Caco-2 (cell line): Measurements from ENCODE around the gene IL4I1. TPM values are rescaled to one million over a fixed set of nuclear protein-coding genes. Genes with fewer than 3 reads are reported as not detected.

Source experiments
- BruUV-seq: library from RNA; stranded (reverse); fragments of 400-500 nt; replicated peaks from 2 replicates; lab custom pipeline; 2021; lab: Mats Ljungman, UMichigan
- CTCF ChIA-PET: fragments of 300-600 bp; sonication (Branson Sonifier 250); formaldehyde crosslinking; loops from one replicate; lab custom pipeline; 2022; ENCODE audit warnings: antibody characterized with exemption; lab: Charles Lee
- POLR2A ChIA-PET: fragments of 300-600 bp; sonication (Branson Sonifier 250); formaldehyde crosslinking; loops from one replicate; lab custom pipeline; 2022; ENCODE audit warnings: antibody characterized with exemption; lab: Charles Lee
- DNase-seq, 2 experiments: peaks; one replicate each; pipeline versions ENCODE4 v3.0.0 to v3.0.0-alpha.2; 2020 to 2022
- H3K27me3 ChIP-seq: replicated peaks from 2 replicates; pipeline ENCODE4 v1.6.0; 2011; ENCODE audit warnings: low read length; ENCODE audit not compliant: control insufficient read depth, insufficient read depth
- H3K36me3 ChIP-seq: 2 replicates; pipeline ENCODE4 v1.5.1; 2011; ENCODE audit warnings: low read length; ENCODE audit not compliant: control insufficient read depth, insufficient read depth
- H3K4me1 ChIP-seq: fragments of 250-450 bp; sonication (Bioruptor Pico); 2 replicates; pipeline ENCODE4 v1.5.1; 2020; ENCODE audit warnings: mild to moderate bottlenecking
- H3K4me3 ChIP-seq: 2 replicates; pipeline ENCODE4 v1.5.1; 2011; ENCODE audit warnings: low read depth, mild to moderate bottlenecking, control low read depth, low read length
- H3K9me3 ChIP-seq: fragments of 250-450 bp; sonication (Bioruptor Pico); 2 replicates; pipeline ENCODE4 v1.5.1; 2020; ENCODE audit warnings: mild to moderate bottlenecking, moderate library complexity
- H3K27ac Mint-ChIP-seq: one replicate; pipeline ENCODE4 v1.8.0; 2022; ENCODE audit warnings: mixed read lengths; ENCODE audit not compliant: unreplicated experiment
- H3K27me3 Mint-ChIP-seq: one replicate; pipeline ENCODE4 v1.8.0; 2022; ENCODE audit warnings: mixed read lengths; ENCODE audit not compliant: insufficient read depth, unreplicated experiment
- H3K36me3 Mint-ChIP-seq: one replicate; pipeline ENCODE4 v1.8.0; 2022; ENCODE audit warnings: mild to moderate bottlenecking, mixed read lengths; ENCODE audit not compliant: insufficient read depth, unreplicated experiment
- H3K4me1 Mint-ChIP-seq: one replicate; pipeline ENCODE4 v1.8.0; 2022; ENCODE audit warnings: low read depth, mixed read lengths; ENCODE audit not compliant: unreplicated experiment
- H3K4me3 Mint-ChIP-seq: one replicate; pipeline ENCODE4 v1.8.0; 2022; ENCODE audit warnings: mild to moderate bottlenecking, moderate library complexity, mixed read lengths; ENCODE audit not compliant: unreplicated experiment
- H3K9me3 Mint-ChIP-seq: one replicate; pipeline ENCODE4 v1.8.0; 2022; ENCODE audit warnings: mixed read lengths; ENCODE audit not compliant: unreplicated experiment
- CTCF ChIP-seq, 2 experiments: fragments of 200-600 bp in 1 of 2; IDR thresholded peaks; 1 replicate in 1 of 2; 2 replicates in 1 of 2; pipeline versions ENCODE4 v1.5.1 to v1.8.0; 2011 to 2022; ENCODE audit warnings: antibody characterized with exemption in 1 of 2, control low read depth in 1 of 2, inconsistent platforms in 1 of 2, low read depth in 1 of 2, low read length in 1 of 2, mild to moderate bottlenecking in 1 of 2, moderate library complexity in 1 of 2; ENCODE audit not compliant: insufficient read depth in 1 of 2, severe bottlenecking in 1 of 2, unreplicated experiment in 1 of 2
- intact Hi-C: fragments of 100-400 bp; cut with micrococcal nuclease; formaldehyde crosslinking; loops from one replicate; pipeline ENCODE4 v1.10.0; 2022; ENCODE audit not compliant: unreplicated experiment
- total RNA-seq: library from RNA; stranded (reverse); gene quantifications from 2 replicates; pipeline ENCODE4 v1.2.3, GENCODE V29; 2022

The IL4I1 gene
- total RNA-seq, 1 experiment from 2014 or later = 0.61 TPM

DNA sequence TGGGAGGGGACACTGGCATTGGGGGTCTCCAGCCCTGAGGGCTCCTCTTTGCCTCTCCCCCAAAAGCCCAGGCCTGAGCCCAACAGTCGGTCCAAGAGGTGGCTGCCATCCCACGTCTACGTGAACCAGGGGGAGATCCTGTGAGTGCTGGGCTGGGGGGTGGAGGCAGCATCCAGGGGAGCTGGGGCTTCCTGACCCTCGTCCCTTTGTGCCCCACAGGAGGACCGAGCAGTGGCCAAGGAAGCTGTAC, 38.9 kb downstream of the IL4I1 start:
- Mint-ChIP-seq H3K27ac (peak overlapping the region; percentile 61), H3K9me3 (no peaks in the 10 kb centered on the region), H3K27me3 (no peaks in the 10 kb centered on the region), H3K4me1 (peaks cover 1% of the 10 kb centered on the region), H3K36me3 (peaks cover 84% of the 10 kb centered on the region), H3K4me3 (no peak overlapping the region)
- BruUV-seq = no TSS peak
- POLR2A ChIA-PET = interaction anchor here (2.0 kb wide), 1 partner anchor 12 kb away, joined by 7 read pairs; no protein-coding TSS in a partner anchor
- Histone ChIP-seq H3K36me3 (peaks cover 13% of the 10 kb centered on the region), H3K9me3 (no peaks in the 10 kb centered on the region), H3K4me3 (no peak overlapping the region), H3K4me1 (peaks cover 2% of the 10 kb centered on the region; the same call in 1 of the 2 replicates), H3K27me3 (no peaks in the 10 kb centered on the region)
- CTCF ChIA-PET = interaction anchor here (0.8 kb wide), 2 partner anchors 7 to 12 kb away, joined by 3 to 4 read pairs; no protein-coding TSS in a partner anchor
- intact Hi-C loops = no loop called here
- DNase-seq = no peak
- TF ChIP-seq CTCF (IDR thresholded peaks at IDR 0.05; ENCODE audit: insufficient read depth in 1 of 2, low read depth in 1 of 2, low read length in 1 of 2, severe bottlenecking in 1 of 2, unreplicated experiment in 1 of 2) = no peak

DNA sequence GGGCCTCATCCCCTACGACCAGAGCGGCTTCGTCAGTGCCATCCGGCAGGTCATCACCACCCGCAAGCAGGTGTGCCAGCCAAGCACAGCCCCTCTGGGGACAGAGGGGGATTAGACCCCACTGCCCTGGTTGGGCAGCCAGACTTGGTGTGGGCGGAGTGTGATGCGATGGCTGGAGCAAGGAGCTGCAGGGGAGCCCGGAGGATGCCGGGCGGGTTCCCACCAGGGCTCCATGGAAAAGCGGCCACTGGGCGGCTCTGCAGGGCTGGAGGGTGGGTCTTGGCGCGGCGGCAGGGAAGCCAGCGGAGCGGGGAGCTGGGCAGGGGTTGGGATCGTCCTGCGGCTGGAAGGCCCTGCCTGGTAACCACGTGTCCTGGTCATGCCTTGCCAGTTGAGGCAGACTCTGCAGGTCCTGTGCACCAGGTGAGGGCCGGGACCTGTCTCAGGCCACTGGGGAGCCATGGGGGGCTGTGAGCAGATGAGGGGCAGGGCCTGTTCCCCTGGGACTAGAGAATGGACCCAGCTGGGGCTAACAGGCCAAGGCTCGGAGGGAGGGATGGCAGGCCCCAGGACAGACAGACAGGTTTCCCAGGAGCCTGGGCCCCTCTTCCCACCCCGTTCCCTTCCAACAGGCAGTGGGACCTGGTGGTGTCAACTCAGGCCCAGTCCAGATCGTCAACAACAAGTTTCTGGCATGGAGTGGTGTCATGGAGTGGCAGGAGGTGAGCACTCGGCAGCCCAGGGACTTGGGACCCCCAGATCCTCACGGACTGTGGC, 39.4 kb downstream of the IL4I1 start:
- Mint-ChIP-seq H3K4me1 (peaks cover 6% of the 10 kb centered on the region), H3K4me3 (no peak overlapping the region), H3K36me3 (peaks cover 84% of the 10 kb centered on the region), H3K27me3 (no peaks in the 10 kb centered on the region), H3K9me3 (no peaks in the 10 kb centered on the region), H3K27ac (peak overlapping the region; percentile 61)
- POLR2A ChIA-PET = interaction anchor here (2.0 kb wide), 1 partner anchor 12 kb away, joined by 7 read pairs; no protein-coding TSS in a partner anchor
- no peaks in the 10 kb centered on the region for H3K9me3 ChIP-seq
- no peak for TF ChIP-seq CTCF (IDR thresholded peaks at IDR 0.05; ENCODE audit: insufficient read depth in 1 of 2, low read depth in 1 of 2, low read length in 1 of 2, severe bottlenecking in 1 of 2, unreplicated experiment in 1 of 2)
- intact Hi-C loops = no loop called here
- H3K36me3 ChIP-seq = peaks cover 13% of the 10 kb centered on the region
- no TSS peak for BruUV-seq
- no peak overlapping the region for H3K4me3 ChIP-seq
- H3K27me3 ChIP-seq = no peaks in the 10 kb centered on the region
- peaks cover 7% of the 10 kb centered on the region; the same call in 1 of the 2 replicates for H3K4me1 ChIP-seq
- CTCF ChIA-PET = interaction anchor here (0.8 kb wide), 1 partner anchor 8 kb away, joined by 3 read pairs; no protein-coding TSS in a partner anchor
- DNase-seq = no peak

GRCh38 chr19:49856574-49857021, 40.1 kb downstream of the IL4I1 start:
- H3K36me3 ChIP-seq = peaks cover 13% of the 10 kb centered on the region
- intact Hi-C loops = no loop called here
- Mint-ChIP-seq H3K27me3 (no peaks in the 10 kb centered on the region), H3K4me3 (no peak overlapping the region), H3K4me1 (peaks cover 10% of the 10 kb centered on the region), H3K9me3 (no peaks in the 10 kb centered on the region), H3K36me3 (peaks cover 84% of the 10 kb centered on the region), H3K27ac (peak overlapping the region; percentile 61)
- CTCF ChIA-PET = no interaction called here
- no peak for TF ChIP-seq CTCF (IDR thresholded peaks at IDR 0.05; ENCODE audit: insufficient read depth in 1 of 2, low read depth in 1 of 2, low read length in 1 of 2, severe bottlenecking in 1 of 2, unreplicated experiment in 1 of 2)
- no peak overlapping the region for H3K4me3 ChIP-seq
- no peaks in the 10 kb centered on the region for H3K27me3 ChIP-seq
- H3K9me3 ChIP-seq = no peaks in the 10 kb centered on the region
- no peak for DNase-seq
- POLR2A ChIA-PET = no interaction called here
- H3K4me1 ChIP-seq = peaks cover 9% of the 10 kb centered on the region; the same call in 1 of the 2 replicates
- no TSS peak for BruUV-seq
